H9 (cell line): ENCODE measurements around the gene PCID2. TPM values are rescaled to one million over a fixed set of nuclear protein-coding genes. Genes with fewer than 3 reads are reported as not detected.

Source experiments
- DNase-seq: peaks from one replicate; pipeline ENCODE4 v3.0.0-alpha.2; 2017
- H2AFZ ChIP-seq: one replicate; pipeline ENCODE4 v1.6.1; 2013; ENCODE audit warnings: mild to moderate bottlenecking, low read length, control low read depth, moderate library complexity
- H2AK5ac ChIP-seq: 2 replicates; pipeline ENCODE4 v1.6.1; 2013; ENCODE audit warnings: low read length, control low read depth, mixed read lengths; ENCODE audit not compliant: insufficient read length
- H2BK120ac ChIP-seq: one replicate; pipeline ENCODE4 v1.6.1; 2013; ENCODE audit warnings: low read depth, mild to moderate bottlenecking, low read length, control low read depth, inconsistent platforms; ENCODE audit not compliant: poor library complexity, severe bottlenecking
- H2BK12ac ChIP-seq: 2 replicates; pipeline ENCODE4 v1.6.1; 2013; ENCODE audit warnings: low read length, control low read depth, mixed read lengths, low read depth; ENCODE audit not compliant: insufficient read length
- H2BK15ac ChIP-seq: 2 replicates; pipeline ENCODE4 v1.6.1; 2013; ENCODE audit warnings: low read depth, low read length, control low read depth
- H2BK20ac ChIP-seq: one replicate; pipeline ENCODE4 v1.6.1; 2013; ENCODE audit warnings: low read depth, mild to moderate bottlenecking, low read length, control low read depth, inconsistent platforms; ENCODE audit not compliant: poor library complexity, severe bottlenecking
- H2BK5ac ChIP-seq: 2 replicates; pipeline ENCODE4 v1.6.1; 2013; ENCODE audit warnings: low read length, control low read depth, mixed read lengths; ENCODE audit not compliant: insufficient read length
- H3K14ac ChIP-seq: 2 replicates; pipeline ENCODE4 v1.6.1; 2013; ENCODE audit warnings: low read length, control low read depth; ENCODE audit not compliant: insufficient read depth
- H3K18ac ChIP-seq: 2 replicates; pipeline ENCODE4 v1.6.1; 2013; ENCODE audit warnings: low read depth, mild to moderate bottlenecking, mixed read lengths, low read length, control low read depth; ENCODE audit not compliant: insufficient read length
- H3K23ac ChIP-seq: 2 replicates; pipeline ENCODE4 v1.6.1; 2013; ENCODE audit warnings: low read length, control low read depth, mixed read lengths, low read depth; ENCODE audit not compliant: insufficient read length
- H3K23me2 ChIP-seq: 2 replicates; pipeline ENCODE4 v1.6.1; 2013; ENCODE audit warnings: low read depth, mild to moderate bottlenecking, mixed read lengths, low read length, control low read depth; ENCODE audit not compliant: insufficient read length, poor library complexity, severe bottlenecking
- H3K27ac ChIP-seq: 2 replicates; pipeline ENCODE4 v1.5.1; 2013; ENCODE audit warnings: low read length, control low read depth, mixed read lengths, low read depth; ENCODE audit not compliant: insufficient read length
- H3K27me3 ChIP-seq: 2 replicates; pipeline ENCODE4 v1.6.1; 2013; ENCODE audit warnings: low read length, control low read depth, inconsistent platforms; ENCODE audit not compliant: insufficient read depth
- H3K4ac ChIP-seq: 2 replicates; pipeline ENCODE4 v1.6.1; 2013; ENCODE audit warnings: low read depth, mild to moderate bottlenecking, control low read depth, inconsistent platforms, low read length, moderate library complexity
- H3K4me1 ChIP-seq: 2 replicates; pipeline ENCODE4 v1.6.1; 2013; ENCODE audit warnings: low read length, control low read depth, inconsistent platforms; ENCODE audit not compliant: insufficient read depth
- H3K4me2 ChIP-seq: 2 replicates; pipeline ENCODE4 v1.6.1; 2013; ENCODE audit warnings: low read length, control low read depth, mixed read lengths; ENCODE audit not compliant: insufficient read length, insufficient read depth
- H3K56ac ChIP-seq: 2 replicates; pipeline ENCODE4 v1.6.1; 2013; ENCODE audit warnings: low read depth, mild to moderate bottlenecking, mixed read lengths, low read length, control low read depth; ENCODE audit not compliant: insufficient read length
- H3K79me1 ChIP-seq: 2 replicates; pipeline ENCODE4 v1.6.1; 2013; ENCODE audit warnings: low read depth, mild to moderate bottlenecking, moderate library complexity, low read length, control low read depth, inconsistent platforms; ENCODE audit not compliant: insufficient read depth, poor library complexity, severe bottlenecking
- H3K79me2 ChIP-seq: 2 replicates; pipeline ENCODE4 v1.6.1; 2013; ENCODE audit warnings: low read length, control low read depth, inconsistent platforms; ENCODE audit not compliant: insufficient read depth
- H3K9ac ChIP-seq: 2 replicates; pipeline ENCODE4 v1.6.1; 2013; ENCODE audit warnings: low read length, control low read depth, mixed read lengths; ENCODE audit not compliant: insufficient read length; ENCODE audit errors: extremely low read depth
- H3K9me3 ChIP-seq: one replicate; pipeline ENCODE4 v1.6.1; 2013; ENCODE audit warnings: low read depth, low read length, inconsistent platforms; ENCODE audit not compliant: control insufficient read depth
- H3T11ph ChIP-seq: one replicate; pipeline ENCODE4 v1.6.1; 2013; ENCODE audit warnings: mild to moderate bottlenecking, low read length, control low read depth, inconsistent platforms
- H4K20me1 ChIP-seq: one replicate; pipeline ENCODE4 v1.6.1; 2013; ENCODE audit not compliant: control insufficient read depth, insufficient read length, insufficient read depth
- H4K5ac ChIP-seq: 2 replicates; pipeline ENCODE4 v1.6.1; 2013; ENCODE audit warnings: low read depth, mild to moderate bottlenecking, mixed read lengths, low read length, control low read depth; ENCODE audit not compliant: insufficient read length
- H4K8ac ChIP-seq: replicated peaks from 2 replicates; pipeline ENCODE4 v1.6.1; 2013; ENCODE audit warnings: low read length, control low read depth, mixed read lengths, low read depth; ENCODE audit not compliant: insufficient read length
- H4K91ac ChIP-seq: 2 replicates; pipeline ENCODE4 v1.6.1; 2013; ENCODE audit warnings: low read depth, mild to moderate bottlenecking, moderate library complexity, mixed read lengths, low read length, control low read depth; ENCODE audit not compliant: insufficient read length
- H3K27ac Mint-ChIP-seq, 3 experiments: 2 replicates in 2 of 3; 3 replicates in 1 of 3; pipeline ENCODE4 v1.8.0; 2020 to 2021; ENCODE audit warnings: mixed read lengths in 3 of 3, mild to moderate bottlenecking in 1 of 3, moderate library complexity in 1 of 3
- H3K27me3 Mint-ChIP-seq: 2 replicates; pipeline ENCODE4 v1.8.0; 2021; ENCODE audit warnings: low read depth, mild to moderate bottlenecking, moderate library complexity, mixed read lengths
- H3K36me3 Mint-ChIP-seq, 3 experiments: 2 replicates in 2 of 3; 3 replicates in 1 of 3; pipeline ENCODE4 v1.8.0; 2020 to 2021; ENCODE audit warnings: low read depth in 3 of 3, mixed read lengths in 3 of 3; ENCODE audit not compliant: insufficient read depth in 1 of 3
- H3K4me1 Mint-ChIP-seq, 2 experiments: 2 replicates each; pipeline ENCODE4 v1.8.0; 2020; ENCODE audit warnings: mixed read lengths in 2 of 2
- H3K4me3 Mint-ChIP-seq, 2 experiments: 2 replicates in 1 of 2; 3 replicates in 1 of 2; pipeline ENCODE4 v1.8.0; 2020 to 2021; ENCODE audit warnings: mild to moderate bottlenecking in 2 of 2, mixed read lengths in 2 of 2, moderate library complexity in 1 of 2
- H3K9me3 Mint-ChIP-seq, 2 experiments: 2 replicates in 1 of 2; 3 replicates in 1 of 2; pipeline ENCODE4 v1.8.0; 2020; ENCODE audit warnings: mild to moderate bottlenecking in 2 of 2, mixed read lengths in 2 of 2, moderate library complexity in 1 of 2
- CTCF ChIP-seq: fragments of 200-600 bp; sonication (generic); conservative IDR thresholded peaks from 3 replicates; pipeline ENCODE4 v1.8.0; 2021; ENCODE audit warnings: antibody characterized with exemption, mild to moderate bottlenecking
- WGBS: extraction: QIAGEN DNeasy Blood & Tissue Kit; methylation state at CpG from one replicate; pipeline ENCODE4 v1.1.7; 2013; ENCODE audit warnings: missing lambda C conversion rate, low lambda C conversion rate, mixed read lengths; ENCODE audit not compliant: insufficient read length; ENCODE audit errors: extremely low coverage; 5-methylcytosine and 5-hydroxymethylcytosine counted together
- total RNA-seq: library from RNA; stranded (reverse); gene quantifications from 2 replicates; pipeline ENCODE4 v1.2.1, GENCODE V29; 2021

The PCID2 gene
- total RNA-seq, 1 experiment from 2014 or later: 66.0 TPM

DNA sequence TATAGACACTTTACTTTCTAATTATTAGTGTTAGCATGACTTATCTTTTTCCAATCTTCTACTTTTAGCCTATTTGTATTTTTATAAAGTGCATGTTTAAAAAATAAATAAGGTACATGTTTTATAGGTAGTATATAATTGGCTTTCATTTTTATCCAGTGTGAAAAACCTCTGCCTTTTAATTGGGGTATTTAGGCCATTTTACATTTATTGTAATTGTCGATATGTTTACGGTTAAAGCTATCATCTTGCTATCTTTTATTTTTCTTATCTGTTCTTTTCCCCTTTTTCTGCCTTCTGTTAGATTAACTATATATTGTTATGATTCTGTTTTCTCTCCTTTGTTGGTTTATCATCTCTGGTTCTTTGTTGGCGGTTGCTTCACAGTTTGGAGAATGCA lies 40.9 kb downstream of the PCID2 start:
- peaks cover 19 to 24% of the 10 kb centered on the region in 2 experiments for H3K4me1 Mint-ChIP-seq
- Histone ChIP-seq H4K5ac (no peak overlapping the region), H2BK120ac (no peak overlapping the region), H3K23ac (no peak overlapping the region), H3K79me2 (no peaks in the 10 kb centered on the region), H3K79me1 (no peaks in the 10 kb centered on the region), H3K9ac (no peak overlapping the region), H2BK20ac (no peak overlapping the region), H2BK12ac (no peak overlapping the region), H4K20me1 (no peaks in the 10 kb centered on the region), H3K9me3 (no peaks in the 10 kb centered on the region), H3K18ac (no peak overlapping the region), H4K8ac (no peak overlapping the region), H3K27me3 (no peaks in the 10 kb centered on the region), H2BK5ac (no peak overlapping the region), H3K4me2 (no peak overlapping the region), H2AFZ (no peak overlapping the region), H3K27ac (no peak overlapping the region), H3K14ac (no peak overlapping the region), H2BK15ac (no peak overlapping the region), H3T11ph (no peak overlapping the region), H2AK5ac (no peak overlapping the region), H3K56ac (no peak overlapping the region), H4K91ac (no peak overlapping the region), H3K4me1 (no peaks in the 10 kb centered on the region), H3K23me2 (no peaks in the 10 kb centered on the region), H3K4ac (no peak overlapping the region)
- H3K4me3 Mint-ChIP-seq: no peak overlapping the region
- H3K27me3 Mint-ChIP-seq: peaks cover 9% of the 10 kb centered on the region
- peaks cover 12 to 38% (median 18%) of the 10 kb centered on the region in 3 experiments; a peak in 5 of 7 replicates for H3K36me3 Mint-ChIP-seq
- no peak for DNase-seq
- H3K9me3 Mint-ChIP-seq: no peaks in the 10 kb centered on the region
- no CpG with 5 or more reads among the region's 3 CpGs for WGBS
- no peak for TF ChIP-seq CTCF
- no peak overlapping the region for H3K27ac Mint-ChIP-seq
